Loucy (cell line): ENCODE data around the gene CCDC91.

Source experiments
- CTCF ChIP-seq: fragments of 200-600 bp; sonication (generic); conservative IDR thresholded peaks from 2 replicates; pipeline ENCODE4 v1.5.1; 2014; ENCODE audit warnings: mild to moderate bottlenecking, antibody characterized with exemption, low read length
- EZH2phosphoT487 ChIP-seq: fragments of 200-600 bp; IDR thresholded peaks from 2 replicates; pipeline ENCODE4 v1.6.1; 2018; ENCODE audit warnings: antibody characterized with exemption, mild to moderate bottlenecking, moderate library complexity, borderline replicate concordance

GRCh38 chr12:28226705-28227104 is 36.4 kb downstream of the CCDC91 start:
- TF ChIP-seq CTCF = no peak
- TF ChIP-seq EZH2phosphoT487 = no peak
